ENCODE data around the gene OSTC.

The OSTC gene

DNA sequence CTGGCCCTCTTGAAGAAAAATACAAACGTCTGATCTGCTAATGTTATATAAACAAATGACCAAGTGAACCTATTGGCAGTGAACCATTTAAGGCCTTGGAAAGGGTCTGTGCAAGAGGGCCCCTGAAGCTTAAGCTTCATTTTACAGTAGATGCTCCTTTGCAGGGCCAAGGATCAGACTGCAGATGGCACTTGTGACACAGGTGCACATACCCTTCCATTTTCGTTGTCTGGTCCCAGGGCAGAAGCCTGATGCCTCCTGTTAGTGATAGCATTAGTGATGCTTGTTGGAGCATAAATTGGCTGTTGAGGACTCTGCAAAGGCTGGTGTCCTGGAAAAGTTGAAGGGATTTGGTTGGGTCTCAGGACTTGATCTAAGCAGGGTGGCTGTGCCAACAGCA is 65.9 kb downstream of the OSTC start:
- H3K27ac ChIP-seq, result no peak overlapping the region

DNA sequence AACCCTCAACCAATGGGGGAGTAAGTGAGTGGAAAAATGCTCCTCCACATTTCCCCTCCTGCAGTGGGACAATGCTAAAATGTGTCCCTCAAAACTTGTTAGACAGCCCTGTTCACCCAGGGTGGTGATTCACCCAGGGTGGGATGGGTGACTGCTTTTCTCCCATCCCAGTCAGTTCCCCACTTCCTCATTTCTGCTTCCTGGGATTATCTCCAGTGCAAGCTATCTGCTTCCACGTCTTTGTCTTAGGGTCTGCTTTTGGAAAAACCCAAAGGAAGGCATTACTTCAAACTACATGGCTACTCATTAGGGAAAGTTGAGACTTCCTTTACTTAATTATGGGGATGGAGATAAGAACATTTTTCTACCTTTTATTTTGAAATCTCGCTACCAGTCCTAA is 67.0 kb downstream of the OSTC start:
- TF ChIP-seq, protein P1, sequence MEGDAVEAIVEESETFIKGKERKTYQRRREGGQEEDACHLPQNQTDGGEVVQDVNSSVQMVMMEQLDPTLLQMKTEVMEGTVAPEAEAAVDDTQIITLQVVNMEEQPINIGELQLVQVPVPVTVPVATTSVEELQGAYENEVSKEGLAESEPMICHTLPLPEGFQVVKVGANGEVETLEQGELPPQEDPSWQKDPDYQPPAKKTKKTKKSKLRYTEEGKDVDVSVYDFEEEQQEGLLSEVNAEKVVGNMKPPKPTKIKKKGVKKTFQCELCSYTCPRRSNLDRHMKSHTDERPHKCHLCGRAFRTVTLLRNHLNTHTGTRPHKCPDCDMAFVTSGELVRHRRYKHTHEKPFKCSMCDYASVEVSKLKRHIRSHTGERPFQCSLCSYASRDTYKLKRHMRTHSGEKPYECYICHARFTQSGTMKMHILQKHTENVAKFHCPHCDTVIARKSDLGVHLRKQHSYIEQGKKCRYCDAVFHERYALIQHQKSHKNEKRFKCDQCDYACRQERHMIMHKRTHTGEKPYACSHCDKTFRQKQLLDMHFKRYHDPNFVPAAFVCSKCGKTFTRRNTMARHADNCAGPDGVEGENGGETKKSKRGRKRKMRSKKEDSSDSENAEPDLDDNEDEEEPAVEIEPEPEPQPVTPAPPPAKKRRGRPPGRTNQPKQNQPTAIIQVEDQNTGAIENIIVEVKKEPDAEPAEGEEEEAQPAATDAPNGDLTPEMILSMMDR (conservative IDR thresholded peaks at IDR 0.05), result no peak
- H3K27ac ChIP-seq, result no peak overlapping the region

More for the DNA sequence above, 65.9 kb downstream of the OSTC start:
- TF ChIP-seq, protein P1 (conservative IDR thresholded peaks at IDR 0.05), result no peak

Measured in VCaP (cell line).